GM06990 (cell line): Measurements from ENCODE around the gene RAB11A.

ENCODE experiments used
- DNase-seq: peaks from one replicate; pipeline ENCODE4 v3.0.0-alpha.2; 2011; ENCODE audit not compliant: insufficient read length; ENCODE audit errors: extremely low read depth
- H3K27me3 ChIP-seq: replicated peaks from 2 replicates; pipeline ENCODE4 v1.6.0; 2011; ENCODE audit warnings: low read length; ENCODE audit not compliant: control insufficient read depth, insufficient read depth
- H3K36me3 ChIP-seq: 2 replicates; pipeline ENCODE4 v1.5.1; 2011; ENCODE audit warnings: low read length; ENCODE audit not compliant: control insufficient read depth, insufficient read depth
- H3K4me3 ChIP-seq: replicated peaks from 2 replicates; pipeline ENCODE4 v1.5.1; 2011; ENCODE audit warnings: low read depth, mild to moderate bottlenecking, control low read depth, low read length
- CTCF ChIP-seq: IDR thresholded peaks from 2 replicates; pipeline ENCODE4 v1.5.1; 2011; ENCODE audit warnings: low read length, control low read depth, mild to moderate bottlenecking, inconsistent platforms; ENCODE audit not compliant: insufficient read depth, poor library complexity, severe bottlenecking

Gene RAB11A

GRCh38 chr15:65920121-65920520 is 50.8 kb downstream of the RAB11A start:
- no peaks in the 10 kb centered on the region for H3K36me3 ChIP-seq
- H3K27me3 ChIP-seq = no peaks in the 10 kb centered on the region
- no peak overlapping the region for H3K4me3 ChIP-seq
- no peak for TF ChIP-seq CTCF
- DNase-seq = no peak

GRCh38 chr15:65920825-65921309 is 51.6 kb downstream of the RAB11A start:
- peak; percentile 59 for DNase-seq
- Histone ChIP-seq H3K27me3 (no peaks in the 10 kb centered on the region), H3K36me3 (no peaks in the 10 kb centered on the region), H3K4me3 (no peak overlapping the region)
- TF ChIP-seq CTCF = no peak

GRCh38 chr15:65921780-65922179 is 52.5 kb downstream of the RAB11A start:
- H3K27me3 ChIP-seq = no peaks in the 10 kb centered on the region
- H3K4me3 ChIP-seq = no peak overlapping the region

GRCh38 chr15:65922621-65923020 is 53.3 kb downstream of the RAB11A start:
- DNase-seq = no peak

More at GRCh38 chr15:65921780-65922179, 52.5 kb downstream of the RAB11A start:
- no peak for DNase-seq
- no peaks in the 10 kb centered on the region for H3K36me3 ChIP-seq
- TF ChIP-seq CTCF = no peak

GRCh38 chr15:65923264-65923663 is 54.0 kb downstream of the RAB11A start:
- DNase-seq = no peak
- TF ChIP-seq CTCF = no peak
- H3K27me3 ChIP-seq = no peaks in the 10 kb centered on the region
- H3K4me3 ChIP-seq = no peak overlapping the region
- no peaks in the 10 kb centered on the region for H3K36me3 ChIP-seq

More at GRCh38 chr15:65922621-65923020, 53.3 kb downstream of the RAB11A start:
- Histone ChIP-seq H3K27me3 (no peaks in the 10 kb centered on the region), H3K4me3 (no peak overlapping the region), H3K36me3 (no peaks in the 10 kb centered on the region)
- no peak for TF ChIP-seq CTCF

- TF ChIP-seq CTCF = no peak
- Histone ChIP-seq H3K27me3 (no peaks in the 10 kb centered on the region), H3K4me3 (no peak overlapping the region), H3K36me3 (no peaks in the 10 kb centered on the region)
- no peak for DNase-seq
Measured at GRCh38 chr15:65924004-65924403, 54.7 kb downstream of the RAB11A start.
